Fibroblast of villous mesenchyme (primary cell): ENCODE results near the gene CNTNAP2. TPM values are rescaled to one million over a fixed set of nuclear protein-coding genes. Genes with fewer than 3 reads are reported as not detected.
"Not testable (repeated sequence)": the region's sequence is repeated elsewhere in the genome, so short reads cannot be mapped to it uniquely, and the experiment has no call there.

ENCODE experiments used
- DNase-seq: peaks from one replicate; pipeline ENCODE4 v3.0.0-alpha.2; 2010; ENCODE audit warnings: low read depth
- H3K4me3 ChIP-seq: 2 replicates; pipeline ENCODE4 v1.5.1; 2011; ENCODE audit warnings: low read depth, mild to moderate bottlenecking, low read length
- total RNA-seq: library from RNA; depleted of rRNA; stranded (reverse); fragments of >200 nt; gene quantifications from 2 replicates; pipeline ENCODE4 v1.2.3, GENCODE V29; 2012
- TF ChIP-seq, protein P1 (sequence below): IDR thresholded peaks from 2 replicates; pipeline ENCODE4 v1.5.1; 2012; ENCODE audit warnings: low read depth, mild to moderate bottlenecking, low read length; ENCODE audit not compliant: insufficient read depth

The CNTNAP2 gene
- total RNA-seq, 1 donor: not detected

- H3K4me3 ChIP-seq: no peak overlapping the region
- TF ChIP-seq, protein P1, sequence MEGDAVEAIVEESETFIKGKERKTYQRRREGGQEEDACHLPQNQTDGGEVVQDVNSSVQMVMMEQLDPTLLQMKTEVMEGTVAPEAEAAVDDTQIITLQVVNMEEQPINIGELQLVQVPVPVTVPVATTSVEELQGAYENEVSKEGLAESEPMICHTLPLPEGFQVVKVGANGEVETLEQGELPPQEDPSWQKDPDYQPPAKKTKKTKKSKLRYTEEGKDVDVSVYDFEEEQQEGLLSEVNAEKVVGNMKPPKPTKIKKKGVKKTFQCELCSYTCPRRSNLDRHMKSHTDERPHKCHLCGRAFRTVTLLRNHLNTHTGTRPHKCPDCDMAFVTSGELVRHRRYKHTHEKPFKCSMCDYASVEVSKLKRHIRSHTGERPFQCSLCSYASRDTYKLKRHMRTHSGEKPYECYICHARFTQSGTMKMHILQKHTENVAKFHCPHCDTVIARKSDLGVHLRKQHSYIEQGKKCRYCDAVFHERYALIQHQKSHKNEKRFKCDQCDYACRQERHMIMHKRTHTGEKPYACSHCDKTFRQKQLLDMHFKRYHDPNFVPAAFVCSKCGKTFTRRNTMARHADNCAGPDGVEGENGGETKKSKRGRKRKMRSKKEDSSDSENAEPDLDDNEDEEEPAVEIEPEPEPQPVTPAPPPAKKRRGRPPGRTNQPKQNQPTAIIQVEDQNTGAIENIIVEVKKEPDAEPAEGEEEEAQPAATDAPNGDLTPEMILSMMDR: no peak
- DNase-seq: no peak
Observed at GRCh38 chr7:147579148-147579547, 1462.5 kb downstream of the CNTNAP2 start.

DNA sequence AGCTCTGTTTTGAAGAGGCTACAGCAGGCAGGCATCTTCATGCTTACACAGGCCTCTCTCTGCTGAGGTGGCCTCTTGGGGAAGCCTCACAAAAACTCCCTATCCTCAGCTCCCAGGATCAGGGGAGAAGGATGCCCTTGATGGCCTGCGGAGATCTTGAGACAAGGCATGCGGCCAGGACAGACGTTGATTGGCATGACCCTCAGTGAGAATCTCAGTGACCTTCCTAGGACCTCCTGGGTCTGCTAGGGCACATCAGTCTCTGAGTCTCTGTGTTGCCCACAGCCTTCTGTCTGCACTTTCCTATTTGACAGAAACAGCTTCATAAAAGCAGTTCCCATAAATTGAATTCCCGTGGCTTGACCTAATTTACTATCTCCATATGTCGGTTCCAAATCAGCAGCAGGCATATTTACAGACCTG is 1468.2 kb downstream of the CNTNAP2 start:
- no peak for DNase-seq
- no peak overlapping the region for H3K4me3 ChIP-seq
- TF ChIP-seq, protein P1: no peak

GRCh38 chr7:147586110-147586509 is 1469.5 kb downstream of the CNTNAP2 start:
- TF ChIP-seq, protein P1: no peak
- H3K4me3 ChIP-seq: no peak overlapping the region
- DNase-seq: no peak

- TF ChIP-seq, protein P1: no peak
- H3K4me3 ChIP-seq: no peak overlapping the region
- DNase-seq: no peak
Observed at GRCh38 chr7:147586526-147586925, 1469.9 kb downstream of the CNTNAP2 start.

- DNase-seq: no peak
Observed at GRCh38 chr7:147593271-147594057, 1476.9 kb downstream of the CNTNAP2 start.

DNA sequence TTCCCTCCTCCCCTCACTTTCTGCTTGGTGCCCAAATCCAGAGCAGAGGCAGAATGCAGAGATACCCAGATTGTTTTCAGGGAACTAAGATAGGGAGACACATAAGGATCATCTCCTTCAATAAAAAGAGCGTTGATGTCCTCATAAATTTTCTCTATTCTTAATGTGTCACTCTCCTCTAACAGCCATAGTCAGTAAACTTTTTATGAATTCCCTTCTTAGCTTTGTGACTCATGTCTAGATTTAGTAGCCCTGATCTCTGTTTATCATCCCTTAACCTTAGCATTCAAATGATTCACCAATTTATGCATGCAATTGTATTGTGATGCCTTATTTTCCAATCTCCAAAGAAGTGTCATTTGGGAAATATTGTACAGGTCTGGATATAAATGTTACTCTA is 1478.4 kb downstream of the CNTNAP2 start:
- no peak overlapping the region for H3K4me3 ChIP-seq
- TF ChIP-seq, protein P1: no peak
- DNase-seq: no peak

More at GRCh38 chr7:147593271-147594057, 1476.9 kb downstream of the CNTNAP2 start:
- TF ChIP-seq, protein P1: no peak
- H3K4me3 ChIP-seq: no peak overlapping the region

DNA sequence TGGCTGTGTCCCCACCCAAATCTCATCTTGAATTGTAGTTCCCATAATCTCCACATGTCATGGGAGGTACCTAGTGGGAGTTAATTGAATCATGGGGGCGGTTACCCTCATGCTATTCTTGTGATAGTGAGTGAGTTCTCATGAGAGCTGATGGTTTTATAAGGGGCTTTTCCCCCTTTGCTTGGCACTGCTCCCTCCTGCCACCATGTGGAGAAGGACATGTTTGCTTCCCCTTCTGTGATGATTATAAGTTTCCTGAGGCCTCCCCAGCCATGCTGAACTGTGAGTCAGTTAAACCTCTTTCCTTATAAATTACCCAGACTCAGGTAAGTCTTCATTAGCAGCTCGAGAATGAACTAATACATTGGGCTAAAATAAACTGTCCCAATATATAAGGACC is 1482.1 kb downstream of the CNTNAP2 start:
- H3K4me3 ChIP-seq, DNase-seq: not testable (repeated sequence)
